ENCODE measurements around the gene IL19.

GRCh38 chr1:206776229-206776628 lies 5.7 kb downstream of the IL19 start:
- TF ChIP-seq CTCF (IDR thresholded peaks at IDR 0.05) (no peak), TAF1 (IDR thresholded peaks at IDR 0.05; ENCODE audit: borderline replicate concordance, low read depth, low read length) (no peak), RFX5 (IDR thresholded peaks at IDR 0.05; ENCODE audit: low read length) (no peak), GATA2 (CRISPR knock-in tag; IDR thresholded peaks at IDR 0.05) (no peak), POLR2AphosphoS5 (IDR thresholded peaks at IDR 0.05; ENCODE audit: low read depth, low read length) (no peak), USF1 (IDR thresholded peaks at IDR 0.05; ENCODE audit: borderline replicate concordance, low read depth) (no peak), MAX (IDR thresholded peaks at IDR 0.05; ENCODE audit: low read depth) (no peak)
